Kidney (tissue), 14 donors: ENCODE measurements around the gene SAMD3. TPM values are rescaled to one million over a fixed set of nuclear protein-coding genes. Genes with fewer than 3 reads are reported as not detected.
"Not testable (repeated sequence)": the region's sequence is repeated elsewhere in the genome, so short reads cannot be mapped to it uniquely, and the experiment has no call there.

ENCODE experiments used
- DNase-seq, 5 donors: peaks; one replicate each; pipeline ENCODE4 v3.0.0-alpha.2; 2013 to 2020
- FAIRE-seq: peaks from 2 replicates; lab custom pipeline; 2012; peaks lifted over from hg19 to GRCh38; lab: Jason Lieb, UNC
- H3K27ac ChIP-seq, 2 donors: one replicate each; pipeline ENCODE4 v1.7.0; 2013; ENCODE audit warnings: low read depth in 2 of 2, low read length in 2 of 2, inconsistent platforms in 1 of 2
- H3K27me3 ChIP-seq: one replicate; pipeline ENCODE4 v1.7.1; 2013; ENCODE audit warnings: low read length, inconsistent platforms; ENCODE audit not compliant: control insufficient read depth, insufficient read depth
- H3K36me3 ChIP-seq, 3 donors: one replicate each; pipeline versions ENCODE4 v1.7.0 to v1.7.1; 2013; ENCODE audit warnings: low read length in 3 of 3, control low read depth in 1 of 3, inconsistent platforms in 1 of 3; ENCODE audit not compliant: insufficient read depth in 3 of 3, control insufficient read depth in 2 of 3
- H3K4me1 ChIP-seq, 3 donors: one replicate each; pipeline versions ENCODE4 v1.7.0 to v1.7.1; 2013; ENCODE audit warnings: low read length in 3 of 3, inconsistent platforms in 1 of 3, low read depth in 1 of 3; ENCODE audit not compliant: control insufficient read depth in 2 of 3, insufficient read depth in 2 of 3
- H3K4me3 ChIP-seq, 3 donors: one replicate each; pipeline versions ENCODE4 v1.7.0 to v1.8.1; 2013; ENCODE audit warnings: low read length in 3 of 3, control low read depth in 1 of 3, inconsistent platforms in 1 of 3
- H3K9ac ChIP-seq, 3 donors: one replicate each; pipeline versions ENCODE4 v1.7.0 to v1.7.1; 2013; ENCODE audit warnings: low read length in 3 of 3, control low read depth in 1 of 3, inconsistent platforms in 1 of 3
- H3K9me3 ChIP-seq, 3 donors: one replicate each; pipeline versions ENCODE4 v1.7.0 to v1.7.1; 2013; ENCODE audit warnings: low read length in 3 of 3, control low read depth in 1 of 3, inconsistent platforms in 1 of 3; ENCODE audit not compliant: control insufficient read depth in 2 of 3, insufficient read depth in 1 of 3
- CTCF ChIP-seq: IDR thresholded peaks from 3 replicates; pipeline ENCODE4 v1.5.1; 2012; ENCODE audit warnings: mild to moderate bottlenecking, moderate library complexity, borderline replicate concordance; ENCODE audit not compliant: insufficient read depth; ENCODE audit errors: extremely low read depth
- intact Hi-C: fragments of 100-400 bp; cut with DNase I; formaldehyde crosslinking; loops from one replicate; pipeline ENCODE4 v1.11.1; 2022
- polyA plus RNA-seq: library from polyadenylated mRNA; stranded (reverse); fragments of 350-450 nt; fragmentation: Illumina TruSeq; extraction: RNeasy Lipid Tissue Mini Kit (QIAGEN cat#74804); gene quantifications from one replicate; pipeline ENCODE4 v1.2.3, GENCODE V29; 2014; ENCODE audit warnings: low read depth, low replicate concordance; ENCODE audit not compliant: insufficient read depth
- total RNA-seq: library from RNA; stranded (reverse); fragmentation: NEBNext Ultra II Directional; extraction: Animal tissue kit (Norgen Biotek cat#: 25700); gene quantifications from one replicate; pipeline ENCODE4 v1.2.1, GENCODE V29; 2021
- donor health status: control.
- donor health status: control.
- donor health status: control.
- donor health status: control.
- donor health status: control.
- donor health status: DM: yes; HTN: yes; CAD: no.
- donor health status: Normal renal cell carcinoma (clear cell type).

SAMD3 gene
- total and polyA plus RNA-seq, 2 donors from 2014 or later: 1.1 to 3.5 TPM

- FAIRE-seq (no peak), DNase-seq (no peak)
- Histone ChIP-seq H3K4me3 (no peak overlapping the region), H3K4me1 (no peaks in the 10 kb centered on the region), H3K9ac (no peak overlapping the region), H3K36me3 (no peaks in the 10 kb centered on the region), H3K9me3 (no peaks in the 10 kb centered on the region), H3K27me3 (no peaks in the 10 kb centered on the region), H3K27ac (no peak overlapping the region)
- TF ChIP-seq CTCF: no peak
- intact Hi-C loops: no loop called here
These were observed 20.0 kb downstream of the SAMD3 start for GRCh38 chr6:130202782-130203181.

GRCh38 chr6:130200020-130200419 is 22.7 kb downstream of the SAMD3 start:
- Histone ChIP-seq H3K27me3 (no peaks in the 10 kb centered on the region), H3K4me1 (no peaks in the 10 kb centered on the region), H3K36me3 (no peaks in the 10 kb centered on the region), H3K9me3 (no peaks in the 10 kb centered on the region), H3K27ac (no peak overlapping the region), H3K4me3 (no peak overlapping the region), H3K9ac (no peak overlapping the region)
- FAIRE-seq: no peak
- no peak for DNase-seq
- TF ChIP-seq CTCF: no peak
- intact Hi-C loops: no loop called here

GRCh38 chr6:130198483-130199035 is 24.2 kb downstream of the SAMD3 start:
- H3K4me3 ChIP-seq: no peak overlapping the region
- no peaks in the 10 kb centered on the region for H3K36me3 ChIP-seq
- no peaks in the 10 kb centered on the region for H3K4me1 ChIP-seq
- H3K9ac ChIP-seq: no peak overlapping the region
- no peaks in the 10 kb centered on the region for H3K27me3 ChIP-seq
- TF ChIP-seq CTCF: no peak
- no peak for DNase-seq
- no peak for FAIRE-seq
- H3K27ac ChIP-seq: no peak overlapping the region
- H3K9me3 ChIP-seq: no peaks in the 10 kb centered on the region
- intact Hi-C loops: no loop called here

- DNase-seq, H3K9me3 ChIP-seq, FAIRE-seq, H3K4me3 ChIP-seq, intact Hi-C loops, H3K36me3 ChIP-seq, H3K9ac ChIP-seq, H3K27ac ChIP-seq, H3K27me3 ChIP-seq, H3K4me1 ChIP-seq: not testable (repeated sequence)
These were observed 24.8 kb downstream of the SAMD3 start for GRCh38 chr6:130197816-130198482.

GRCh38 chr6:130194434-130194833 is 28.3 kb downstream of the SAMD3 start:
- H3K36me3 ChIP-seq, DNase-seq, FAIRE-seq, H3K27me3 ChIP-seq, H3K9ac ChIP-seq, H3K9me3 ChIP-seq, H3K4me3 ChIP-seq, H3K27ac ChIP-seq, intact Hi-C loops, H3K4me1 ChIP-seq: not testable (repeated sequence)
